ENCODE results near the gene SIGLEC1.

DNA sequence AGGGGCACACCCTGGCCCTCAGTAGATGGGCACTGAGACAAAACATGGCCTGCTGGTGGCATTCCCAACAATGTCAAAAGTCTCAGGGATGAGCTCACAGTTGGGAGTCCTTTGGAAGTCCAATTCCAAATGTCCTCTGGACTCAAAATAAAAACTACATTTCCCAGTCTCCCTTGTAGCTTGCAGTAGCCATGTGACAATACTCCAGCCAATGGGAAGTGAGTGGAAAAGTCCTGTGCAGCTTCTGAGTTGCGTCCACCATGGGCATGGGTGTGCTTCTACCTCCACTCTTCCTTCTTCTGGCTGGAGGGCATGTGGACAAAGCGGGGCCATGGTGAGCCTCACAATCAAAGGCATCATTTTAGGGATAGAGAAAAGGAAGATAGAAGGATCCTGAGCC is 24.7 kb downstream of the SIGLEC1 start:
- TF ChIP-seq, protein P1, sequence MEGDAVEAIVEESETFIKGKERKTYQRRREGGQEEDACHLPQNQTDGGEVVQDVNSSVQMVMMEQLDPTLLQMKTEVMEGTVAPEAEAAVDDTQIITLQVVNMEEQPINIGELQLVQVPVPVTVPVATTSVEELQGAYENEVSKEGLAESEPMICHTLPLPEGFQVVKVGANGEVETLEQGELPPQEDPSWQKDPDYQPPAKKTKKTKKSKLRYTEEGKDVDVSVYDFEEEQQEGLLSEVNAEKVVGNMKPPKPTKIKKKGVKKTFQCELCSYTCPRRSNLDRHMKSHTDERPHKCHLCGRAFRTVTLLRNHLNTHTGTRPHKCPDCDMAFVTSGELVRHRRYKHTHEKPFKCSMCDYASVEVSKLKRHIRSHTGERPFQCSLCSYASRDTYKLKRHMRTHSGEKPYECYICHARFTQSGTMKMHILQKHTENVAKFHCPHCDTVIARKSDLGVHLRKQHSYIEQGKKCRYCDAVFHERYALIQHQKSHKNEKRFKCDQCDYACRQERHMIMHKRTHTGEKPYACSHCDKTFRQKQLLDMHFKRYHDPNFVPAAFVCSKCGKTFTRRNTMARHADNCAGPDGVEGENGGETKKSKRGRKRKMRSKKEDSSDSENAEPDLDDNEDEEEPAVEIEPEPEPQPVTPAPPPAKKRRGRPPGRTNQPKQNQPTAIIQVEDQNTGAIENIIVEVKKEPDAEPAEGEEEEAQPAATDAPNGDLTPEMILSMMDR (IDR thresholded peaks at IDR 0.05; ENCODE audit: low read depth, low read length): no peak
- TF ChIP-seq EZH2phosphoT487 (IDR thresholded peaks at IDR 0.05; ENCODE audit: low read depth): no peak
